ENCODE data around the gene PLEKHA5. TPM values are rescaled to one million over a fixed set of nuclear protein-coding genes. Genes with fewer than 3 reads are reported as not detected.

PLEKHA5 gene
- total RNA-seq, 2 donors from 2014 or later, result 8.9 to 10.3 TPM

DNA sequence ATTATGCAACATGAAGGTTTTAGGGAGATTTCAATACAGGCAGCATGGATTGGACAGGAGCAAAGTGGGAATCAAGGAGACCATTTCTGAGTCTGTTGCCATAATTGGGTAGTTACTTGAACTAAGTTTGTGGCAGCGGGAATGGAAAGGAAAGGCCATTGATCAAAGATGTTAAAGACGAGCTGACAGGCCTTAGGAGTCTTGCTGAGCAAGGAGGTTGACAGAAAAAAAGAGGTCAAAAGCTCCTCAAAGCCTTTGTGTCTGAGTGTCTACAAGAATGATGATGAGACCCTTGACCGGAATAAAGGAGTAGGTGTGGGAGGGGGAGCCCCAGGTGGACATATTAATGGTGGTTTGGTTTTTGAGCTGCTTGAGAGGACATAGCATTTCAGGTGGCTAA, 9.4 kb downstream of the PLEKHA5 start:
- H3K4me1 Mint-ChIP-seq, result peaks cover 2% of the 10 kb centered on the region
- no peaks in the 10 kb centered on the region for H3K27me3 Mint-ChIP-seq
- no peak overlapping the region for H3K27ac Mint-ChIP-seq
- no peaks in the 10 kb centered on the region for H3K9me3 ChIP-seq (ENCODE audit: control insufficient read depth, low read length, poor library complexity, severe bottlenecking)
- no peak overlapping the region for H3K4me3 Mint-ChIP-seq
- ATAC-seq (no peak), DNase-seq (no peak)
- peaks cover 3% of the 10 kb centered on the region for H3K36me3 Mint-ChIP-seq (ENCODE audit: low read depth)

DNA sequence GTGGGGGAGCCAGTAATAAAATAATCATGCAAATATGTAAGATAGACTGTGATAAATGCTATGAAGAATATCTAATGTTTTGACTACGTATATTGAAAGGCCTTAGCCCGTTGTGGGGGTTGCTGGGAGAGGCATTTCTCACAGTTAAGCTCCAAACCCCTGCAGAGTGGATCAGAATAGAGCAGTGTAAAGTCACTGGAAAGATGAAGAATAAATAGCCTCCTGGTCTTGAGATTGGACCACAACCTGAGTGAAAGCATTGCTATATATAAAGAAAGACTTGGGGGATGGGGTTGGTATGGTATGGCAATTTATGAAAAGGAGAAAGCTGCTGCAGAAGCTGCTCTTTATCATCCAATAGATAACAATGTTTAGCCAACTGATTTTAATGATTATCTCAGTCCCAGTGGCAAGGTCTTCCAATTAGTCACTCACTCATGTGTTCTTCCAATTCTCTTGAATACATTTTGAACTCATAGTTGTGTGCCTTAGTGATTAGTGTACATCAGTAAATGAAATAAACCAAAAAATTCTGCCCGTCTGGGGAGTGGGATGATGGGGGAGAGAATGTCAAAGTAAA, 10.2 kb downstream of the PLEKHA5 start:
- H3K27me3 Mint-ChIP-seq, result no peaks in the 10 kb centered on the region
- DNase-seq (no peak), ATAC-seq (no peak)
- H3K4me3 Mint-ChIP-seq, result no peak overlapping the region
- H3K9me3 ChIP-seq (ENCODE audit: control insufficient read depth, low read length, poor library complexity, severe bottlenecking), result no peaks in the 10 kb centered on the region
- H3K36me3 Mint-ChIP-seq (ENCODE audit: low read depth), result peaks cover 6% of the 10 kb centered on the region
- H3K4me1 Mint-ChIP-seq, result peaks cover 2% of the 10 kb centered on the region
- no peak overlapping the region for H3K27ac Mint-ChIP-seq

- Mint-ChIP-seq H3K27ac (no peak overlapping the region), H3K27me3 (no peaks in the 10 kb centered on the region), H3K4me1 (peaks cover 2% of the 10 kb centered on the region), H3K4me3 (no peak overlapping the region), H3K36me3 (ENCODE audit: low read depth) (peaks cover 6% of the 10 kb centered on the region)
- ATAC-seq (no peak), DNase-seq (no peak)
- H3K9me3 ChIP-seq (ENCODE audit: control insufficient read depth, low read length, poor library complexity, severe bottlenecking), result no peaks in the 10 kb centered on the region
Observed at GRCh38 chr12:19140381-19141236, 11.1 kb downstream of the PLEKHA5 start.

- Mint-ChIP-seq H3K4me3 (no peak overlapping the region), H3K27me3 (no peaks in the 10 kb centered on the region), H3K27ac (no peak overlapping the region), H3K36me3 (ENCODE audit: low read depth) (peaks cover 6% of the 10 kb centered on the region), H3K4me1 (peaks cover 2% of the 10 kb centered on the region)
- no peaks in the 10 kb centered on the region for H3K9me3 ChIP-seq (ENCODE audit: control insufficient read depth, low read length, poor library complexity, severe bottlenecking)
- DNase-seq, result no peak
- ATAC-seq, result no peak
Observed at GRCh38 chr12:19142499-19142898, 13.0 kb downstream of the PLEKHA5 start.

DNA sequence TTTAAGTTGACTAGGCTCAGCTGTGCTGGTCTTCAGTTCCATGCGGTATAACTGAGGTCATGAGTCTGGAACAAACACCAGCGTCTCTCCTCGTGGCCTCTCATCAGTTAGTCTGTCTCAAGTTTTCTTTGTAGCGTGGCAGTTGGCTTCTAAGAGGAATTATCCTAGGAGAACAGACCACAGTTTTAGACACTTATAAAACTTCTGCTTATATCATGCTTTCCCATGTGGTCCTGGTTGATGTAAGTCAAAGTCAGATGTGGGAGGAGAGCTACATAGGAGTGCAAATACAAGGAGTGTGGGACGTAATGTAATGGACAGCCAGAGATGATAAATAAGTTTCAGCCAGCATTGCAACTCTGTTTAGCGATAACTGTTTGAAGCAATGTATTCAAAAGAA, 14.8 kb downstream of the PLEKHA5 start:
- ATAC-seq (no peak), DNase-seq (no peak)
- Mint-ChIP-seq H3K36me3 (ENCODE audit: low read depth) (peaks cover 3% of the 10 kb centered on the region), H3K4me1 (peaks cover 2% of the 10 kb centered on the region), H3K27me3 (no peaks in the 10 kb centered on the region), H3K4me3 (no peak overlapping the region), H3K27ac (no peak overlapping the region)
- no peaks in the 10 kb centered on the region for H3K9me3 ChIP-seq (ENCODE audit: control insufficient read depth, low read length, poor library complexity, severe bottlenecking)

GRCh38 chr12:19144985-19145384, 15.5 kb downstream of the PLEKHA5 start:
- ATAC-seq (no peak), DNase-seq (no peak)

GRCh38 chr12:19148860-19149259, 19.3 kb downstream of the PLEKHA5 start:
- DNase-seq (no peak), ATAC-seq (no peak)
- H3K27ac Mint-ChIP-seq, result no peak overlapping the region
- H3K4me1 Mint-ChIP-seq, result peaks cover 2% of the 10 kb centered on the region
- H3K4me3 Mint-ChIP-seq, result no peak overlapping the region
- no peaks in the 10 kb centered on the region for H3K27me3 Mint-ChIP-seq
- peaks cover 3% of the 10 kb centered on the region for H3K36me3 Mint-ChIP-seq (ENCODE audit: low read depth)
- H3K9me3 ChIP-seq (ENCODE audit: control insufficient read depth, low read length, poor library complexity, severe bottlenecking), result no peaks in the 10 kb centered on the region

More at GRCh38 chr12:19144985-19145384, 15.5 kb downstream of the PLEKHA5 start:
- H3K9me3 ChIP-seq (ENCODE audit: control insufficient read depth, low read length, poor library complexity, severe bottlenecking), result no peaks in the 10 kb centered on the region
- Mint-ChIP-seq H3K4me3 (no peak overlapping the region), H3K4me1 (no peaks in the 10 kb centered on the region), H3K36me3 (ENCODE audit: low read depth) (peaks cover 3% of the 10 kb centered on the region), H3K27ac (no peak overlapping the region), H3K27me3 (no peaks in the 10 kb centered on the region)

- Mint-ChIP-seq H3K4me3 (no peak overlapping the region), H3K36me3 (ENCODE audit: low read depth) (no peaks in the 10 kb centered on the region), H3K27ac (no peak overlapping the region), H3K4me1 (peaks cover 2% of the 10 kb centered on the region), H3K27me3 (no peaks in the 10 kb centered on the region)
- ATAC-seq (no peak), DNase-seq (no peak)
- H3K9me3 ChIP-seq (ENCODE audit: control insufficient read depth, low read length, poor library complexity, severe bottlenecking), result no peaks in the 10 kb centered on the region
Observed at GRCh38 chr12:19150273-19150900, 20.9 kb downstream of the PLEKHA5 start.

DNA sequence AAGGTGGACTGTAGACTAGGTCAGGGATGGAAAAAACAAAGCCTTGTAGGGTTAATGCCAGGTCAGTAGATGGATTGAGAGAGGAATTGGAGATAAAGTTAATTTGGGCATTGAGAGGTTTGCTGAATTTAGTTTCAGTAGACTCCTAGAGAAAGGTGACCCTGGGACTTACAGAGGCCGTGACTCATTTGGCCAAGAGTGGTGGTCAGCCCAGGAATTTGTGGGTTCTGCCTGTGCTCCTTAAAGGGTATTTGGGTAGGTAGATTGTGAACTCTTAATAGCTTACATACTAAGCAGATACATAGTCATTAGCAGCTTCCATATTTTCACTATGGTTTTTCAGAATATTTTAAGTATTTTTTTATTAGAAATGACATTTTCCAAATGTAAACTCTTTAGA, 21.8 kb downstream of the PLEKHA5 start:
- no peak for ATAC-seq
- no peak for DNase-seq
- H3K27me3 Mint-ChIP-seq, result no peaks in the 10 kb centered on the region
- no peaks in the 10 kb centered on the region for H3K36me3 Mint-ChIP-seq (ENCODE audit: low read depth)
- no peak overlapping the region for H3K27ac Mint-ChIP-seq
- no peaks in the 10 kb centered on the region for H3K9me3 ChIP-seq (ENCODE audit: control insufficient read depth, low read length, poor library complexity, severe bottlenecking)
- no peak overlapping the region for H3K4me3 Mint-ChIP-seq
- H3K4me1 Mint-ChIP-seq, result peaks cover 2% of the 10 kb centered on the region

DNA sequence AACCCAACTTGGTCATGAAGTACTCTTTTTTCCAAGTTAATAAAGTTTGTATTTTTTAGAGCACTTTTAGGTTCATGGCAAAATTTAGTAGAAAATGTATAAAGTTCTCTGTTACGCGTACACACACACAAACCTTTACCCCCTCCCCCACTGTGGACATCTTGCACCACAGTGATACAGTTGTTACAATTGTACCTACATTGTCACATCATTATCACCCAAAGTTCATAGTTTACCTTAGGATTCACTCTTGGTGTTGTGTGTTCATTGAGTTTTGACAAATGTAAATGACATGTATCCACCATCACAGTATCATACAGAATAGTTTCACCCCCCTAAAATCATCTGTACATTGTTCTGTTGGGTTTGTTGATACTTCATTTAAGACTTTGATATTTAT, 23.9 kb downstream of the PLEKHA5 start:
- no peaks in the 10 kb centered on the region for H3K9me3 ChIP-seq (ENCODE audit: control insufficient read depth, low read length, poor library complexity, severe bottlenecking)
- H3K36me3 Mint-ChIP-seq (ENCODE audit: low read depth), result no peaks in the 10 kb centered on the region
- no peak overlapping the region for H3K4me3 Mint-ChIP-seq
- H3K4me1 Mint-ChIP-seq, result peaks cover 2% of the 10 kb centered on the region
- H3K27ac Mint-ChIP-seq, result no peak overlapping the region
- ATAC-seq (no peak), DNase-seq (no peak)
- no peaks in the 10 kb centered on the region for H3K27me3 Mint-ChIP-seq

DNA sequence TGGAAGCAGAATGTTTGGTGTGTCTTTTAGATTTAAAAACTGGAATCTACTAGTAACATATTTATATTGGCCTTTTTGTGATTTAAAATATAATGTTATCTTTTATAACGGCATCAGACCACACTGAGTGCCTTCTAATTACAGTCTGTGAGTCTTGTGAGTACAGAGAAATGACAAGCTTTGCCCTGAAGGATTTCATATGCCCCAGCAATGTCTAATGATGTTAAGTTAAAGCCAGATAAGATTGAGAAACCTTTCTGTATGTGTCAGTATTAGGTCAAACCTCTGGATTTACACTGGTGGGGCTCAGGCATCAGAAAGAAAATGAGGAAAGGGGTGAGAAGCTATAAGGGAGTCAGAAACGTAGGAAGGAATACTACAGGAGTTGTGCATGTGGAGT, 25.2 kb downstream of the PLEKHA5 start:
- ATAC-seq (no peak), DNase-seq (no peak)
- Mint-ChIP-seq H3K4me3 (no peak overlapping the region), H3K36me3 (ENCODE audit: low read depth) (no peaks in the 10 kb centered on the region), H3K27me3 (no peaks in the 10 kb centered on the region), H3K4me1 (peaks cover 2% of the 10 kb centered on the region), H3K27ac (no peak overlapping the region)
- H3K9me3 ChIP-seq (ENCODE audit: control insufficient read depth, low read length, poor library complexity, severe bottlenecking), result no peaks in the 10 kb centered on the region

GRCh38 chr12:19155981-19156734, 26.6 kb downstream of the PLEKHA5 start:
- ATAC-seq (no peak), DNase-seq (no peak)
- Mint-ChIP-seq H3K27me3 (no peaks in the 10 kb centered on the region), H3K4me1 (no peaks in the 10 kb centered on the region), H3K4me3 (no peak overlapping the region), H3K36me3 (ENCODE audit: low read depth) (no peaks in the 10 kb centered on the region), H3K27ac (no peak overlapping the region)
- no peaks in the 10 kb centered on the region for H3K9me3 ChIP-seq (ENCODE audit: control insufficient read depth, low read length, poor library complexity, severe bottlenecking)

GRCh38 chr12:19158923-19159322, 29.4 kb downstream of the PLEKHA5 start:
- DNase-seq, result no peak
- no peak overlapping the region for H3K4me3 Mint-ChIP-seq
- no peaks in the 10 kb centered on the region for H3K36me3 Mint-ChIP-seq (ENCODE audit: low read depth)
- no peak for ATAC-seq
- no peaks in the 10 kb centered on the region for H3K27me3 Mint-ChIP-seq
- H3K27ac Mint-ChIP-seq, result no peak overlapping the region
- H3K9me3 ChIP-seq (ENCODE audit: control insufficient read depth, low read length, poor library complexity, severe bottlenecking), result no peaks in the 10 kb centered on the region
- no peaks in the 10 kb centered on the region for H3K4me1 Mint-ChIP-seq
